NT2/D1 (cell line): Measurements from ENCODE around the gene AFDN.

Experiments used
- DNase-seq: peaks from one replicate; pipeline ENCODE4 v3.0.0-alpha.2; 2011; ENCODE audit warnings: low read depth, low spot score
- H3K27me3 ChIP-seq: 2 replicates; pipeline ENCODE4 v1.6.0; 2011; ENCODE audit warnings: mild to moderate bottlenecking; ENCODE audit not compliant: insufficient read length, insufficient read depth
- H3K36me3 ChIP-seq: 2 replicates; pipeline ENCODE4 v1.6.1; 2011; ENCODE audit warnings: mild to moderate bottlenecking, low read length, mixed read lengths; ENCODE audit not compliant: insufficient read depth, insufficient read length
- H3K4me1 ChIP-seq: 2 replicates; pipeline ENCODE4 v1.5.1; 2011; ENCODE audit not compliant: insufficient read depth, insufficient read length
- H3K4me3 ChIP-seq: 2 replicates; pipeline ENCODE4 v1.5.1; 2011; ENCODE audit warnings: low read depth; ENCODE audit not compliant: insufficient read length
- H3K9ac ChIP-seq: 2 replicates; pipeline ENCODE4 v1.6.0; 2011; ENCODE audit warnings: low read depth; ENCODE audit not compliant: insufficient read length
- H3K9me3 ChIP-seq: 2 replicates; pipeline ENCODE4 v1.5.1; 2011; ENCODE audit warnings: mild to moderate bottlenecking, low read length; ENCODE audit not compliant: insufficient read depth
- SUZ12 ChIP-seq: IDR thresholded peaks from 2 replicates; pipeline ENCODE4 v1.6.1; 2011; ENCODE audit not compliant: insufficient read length, insufficient read depth; ENCODE audit errors: extremely low read depth
- YY1 ChIP-seq: IDR thresholded peaks from 2 replicates; pipeline ENCODE4 v1.6.1; 2011; ENCODE audit not compliant: insufficient read length, insufficient read depth
- ZNF274 ChIP-seq: IDR thresholded peaks from 2 replicates; pipeline ENCODE4 v1.6.1; 2011; ENCODE audit warnings: mild to moderate bottlenecking, low read depth, low read length

Gene AFDN

GRCh38 chr6:168015482-168016175 lies 188.9 kb downstream of the AFDN start:
- Histone ChIP-seq H3K36me3 (no peaks in the 10 kb centered on the region), H3K4me3 (no peak overlapping the region), H3K9me3 (peaks cover 20% of the 10 kb centered on the region), H3K4me1 (peaks cover 2% of the 10 kb centered on the region), H3K27me3 (no peaks in the 10 kb centered on the region), H3K9ac (no peak overlapping the region)
- TF ChIP-seq ZNF274 = no peak
- DNase-seq = no peak

- no peaks in the 10 kb centered on the region for H3K36me3 ChIP-seq
- TF ChIP-seq ZNF274 (no peak), SUZ12 (no peak), YY1 (no peak)
- no peak overlapping the region for H3K9ac ChIP-seq
- DNase-seq = no peak
- peaks cover 2% of the 10 kb centered on the region for H3K4me1 ChIP-seq
- no peaks in the 10 kb centered on the region for H3K27me3 ChIP-seq
- peaks cover 14% of the 10 kb centered on the region for H3K9me3 ChIP-seq
- H3K4me3 ChIP-seq = no peak overlapping the region
These were observed 189.5 kb downstream of the AFDN start for GRCh38 chr6:168016176-168016620.

- TF ChIP-seq YY1 (no peak), SUZ12 (no peak), ZNF274 (no peak)
- DNase-seq = no peak
- Histone ChIP-seq H3K9ac (no peak overlapping the region), H3K9me3 (peaks cover 8% of the 10 kb centered on the region), H3K4me1 (peaks cover 2% of the 10 kb centered on the region), H3K36me3 (no peaks in the 10 kb centered on the region), H3K4me3 (no peak overlapping the region), H3K27me3 (no peaks in the 10 kb centered on the region)
These were observed 190.2 kb downstream of the AFDN start for GRCh38 chr6:168016721-168017525.

- 0 out of 2 replicates have a peak, but pooled peaks cover under 1% of the 10 kb centered on the region for H3K9me3 ChIP-seq
- H3K36me3 ChIP-seq = no peaks in the 10 kb centered on the region
- no peak for TF ChIP-seq YY1
- H3K9ac ChIP-seq = no peak overlapping the region
- H3K4me1 ChIP-seq = peaks cover 2% of the 10 kb centered on the region
- no peak for DNase-seq
- H3K27me3 ChIP-seq = no peaks in the 10 kb centered on the region
- no peak overlapping the region for H3K4me3 ChIP-seq
These were observed 190.9 kb downstream of the AFDN start for GRCh38 chr6:168017629-168018028.

- Histone ChIP-seq H3K9ac (no peak overlapping the region), H3K9me3 (no peaks in the 10 kb centered on the region), H3K36me3 (no peaks in the 10 kb centered on the region), H3K27me3 (no peaks in the 10 kb centered on the region), H3K4me1 (peaks cover 2% of the 10 kb centered on the region), H3K4me3 (no peak overlapping the region)
- DNase-seq = no peak
- TF ChIP-seq YY1 (no peak), SUZ12 (no peak), ZNF274 (no peak)
These were observed 192.0 kb downstream of the AFDN start for GRCh38 chr6:168018664-168019063.

GRCh38 chr6:168020242-168020641 lies 193.5 kb downstream of the AFDN start:
- TF ChIP-seq ZNF274 (no peak), SUZ12 (no peak), YY1 (no peak)
- Histone ChIP-seq H3K4me1 (peaks cover 2% of the 10 kb centered on the region), H3K4me3 (no peak overlapping the region), H3K9ac (no peak overlapping the region), H3K9me3 (no peaks in the 10 kb centered on the region), H3K27me3 (no peaks in the 10 kb centered on the region), H3K36me3 (no peaks in the 10 kb centered on the region)
- DNase-seq = no peak

- no peak for DNase-seq
- H3K4me3 ChIP-seq = no peak overlapping the region
- no peaks in the 10 kb centered on the region for H3K36me3 ChIP-seq
- TF ChIP-seq ZNF274 = no peak
- TF ChIP-seq SUZ12 = no peak
- no peak for TF ChIP-seq YY1
- H3K9me3 ChIP-seq = no peaks in the 10 kb centered on the region
- H3K4me1 ChIP-seq = peaks cover 5% of the 10 kb centered on the region
- H3K9ac ChIP-seq = no peak overlapping the region
- H3K27me3 ChIP-seq = no peaks in the 10 kb centered on the region
These were observed 194.9 kb downstream of the AFDN start for GRCh38 chr6:168021581-168021980.
